Left ventricle myocardium inferior (tissue), 1 donor: ENCODE results near the gene SAFB. TPM values are rescaled to one million over a fixed set of nuclear protein-coding genes. Genes with fewer than 3 reads are reported as not detected.

ENCODE experiments used
- DNase-seq: peaks from one replicate; pipeline ENCODE4 v3.0.0-alpha.2; 2020
- H3K27ac ChIP-seq: fragments of 200-600 bp; replicated peaks from 2 replicates; pipeline ENCODE4 v1.8.0; 2021
- H3K27me3 ChIP-seq: fragments of 200-600 bp; 2 replicates; pipeline ENCODE4 v1.8.0; 2021; ENCODE audit warnings: low read depth
- H3K36me3 ChIP-seq: fragments of 200-600 bp; 2 replicates; pipeline ENCODE4 v1.8.0; 2021
- H3K4me1 ChIP-seq: fragments of 200-600 bp; 2 replicates; pipeline ENCODE4 v1.8.0; 2021
- H3K4me3 ChIP-seq: fragments of 200-600 bp; 2 replicates; pipeline ENCODE4 v1.8.0; 2021; ENCODE audit warnings: mild to moderate bottlenecking, moderate library complexity
- H3K9me3 ChIP-seq: fragments of 200-600 bp; replicated peaks from 2 replicates; pipeline ENCODE4 v1.8.0; 2021
- intact Hi-C: fragments of 100-400 bp; cut with micrococcal nuclease; formaldehyde crosslinking; loops from one replicate; pipeline ENCODE4 v1.11.0; 2022
- total RNA-seq: library from RNA; stranded (reverse); fragmentation: NEBNext Ultra II Directional; extraction: Animal tissue kit (Norgen Biotek cat#: 25700); gene quantifications from one replicate; pipeline ENCODE4 v1.2.1, GENCODE V29; 2021
- TF ChIP-seq, protein P1 (sequence below): fragments of 200-600 bp; IDR thresholded peaks from 2 replicates; pipeline ENCODE4 v1.8.0; 2021; ENCODE audit warnings: antibody characterized with exemption, mild to moderate bottlenecking, borderline replicate concordance
- donor health status: DM: no; HTN: yes; CAD: no; lungs with severe emphysema.

Gene SAFB
- total RNA-seq, 1 donor from 2014 or later, result 54.6 TPM

GRCh38 chr19:5592531-5593342, 30.1 kb upstream of the SAFB start:
- Histone ChIP-seq H3K27me3 (no peaks in the 10 kb centered on the region), H3K36me3 (peaks cover 100% of the 10 kb centered on the region)
- intact Hi-C loops, result no loop called here

GRCh38 chr19:5593343-5594255, 29.3 kb upstream of the SAFB start:
- intact Hi-C loops, result no loop called here

More at GRCh38 chr19:5592531-5593342, 30.1 kb upstream of the SAFB start:
- TF ChIP-seq, protein P1, sequence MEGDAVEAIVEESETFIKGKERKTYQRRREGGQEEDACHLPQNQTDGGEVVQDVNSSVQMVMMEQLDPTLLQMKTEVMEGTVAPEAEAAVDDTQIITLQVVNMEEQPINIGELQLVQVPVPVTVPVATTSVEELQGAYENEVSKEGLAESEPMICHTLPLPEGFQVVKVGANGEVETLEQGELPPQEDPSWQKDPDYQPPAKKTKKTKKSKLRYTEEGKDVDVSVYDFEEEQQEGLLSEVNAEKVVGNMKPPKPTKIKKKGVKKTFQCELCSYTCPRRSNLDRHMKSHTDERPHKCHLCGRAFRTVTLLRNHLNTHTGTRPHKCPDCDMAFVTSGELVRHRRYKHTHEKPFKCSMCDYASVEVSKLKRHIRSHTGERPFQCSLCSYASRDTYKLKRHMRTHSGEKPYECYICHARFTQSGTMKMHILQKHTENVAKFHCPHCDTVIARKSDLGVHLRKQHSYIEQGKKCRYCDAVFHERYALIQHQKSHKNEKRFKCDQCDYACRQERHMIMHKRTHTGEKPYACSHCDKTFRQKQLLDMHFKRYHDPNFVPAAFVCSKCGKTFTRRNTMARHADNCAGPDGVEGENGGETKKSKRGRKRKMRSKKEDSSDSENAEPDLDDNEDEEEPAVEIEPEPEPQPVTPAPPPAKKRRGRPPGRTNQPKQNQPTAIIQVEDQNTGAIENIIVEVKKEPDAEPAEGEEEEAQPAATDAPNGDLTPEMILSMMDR, result no peak
- no peaks in the 10 kb centered on the region for H3K9me3 ChIP-seq
- H3K4me1 ChIP-seq, result no peaks in the 10 kb centered on the region
- no peak for DNase-seq
- H3K4me3 ChIP-seq, result no peak overlapping the region
- H3K27ac ChIP-seq, result no peak overlapping the region

DNA sequence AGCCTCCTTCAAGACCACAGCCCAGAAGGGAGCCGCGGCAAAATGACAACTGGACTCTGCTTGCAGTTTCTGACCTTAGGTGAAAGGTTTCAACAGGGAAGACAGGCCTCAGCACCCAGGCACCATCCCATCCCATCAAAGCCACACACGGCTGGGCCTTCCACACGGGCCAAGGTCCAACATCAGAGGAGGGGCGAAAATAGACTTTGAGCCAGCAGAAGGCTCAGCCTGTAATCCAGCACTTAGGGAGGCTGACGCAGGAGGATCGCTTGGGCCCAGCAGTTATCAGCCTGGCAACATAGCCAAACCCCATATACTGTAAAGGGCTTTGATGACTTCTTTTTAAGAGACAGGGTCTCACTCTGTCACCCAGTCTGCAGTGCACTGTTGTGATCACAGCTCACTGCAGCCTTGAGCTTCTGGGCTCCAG, 28.3 kb upstream of the SAFB start:
- no peak for DNase-seq
- Histone ChIP-seq H3K36me3 (peaks cover 100% of the 10 kb centered on the region), H3K4me1 (no peaks in the 10 kb centered on the region), H3K4me3 (no peak overlapping the region), H3K9me3 (no peaks in the 10 kb centered on the region), H3K27me3 (no peaks in the 10 kb centered on the region), H3K27ac (no peak overlapping the region)
- TF ChIP-seq, protein P1, result no peak
- intact Hi-C loops, result no loop called here

More at GRCh38 chr19:5593343-5594255, 29.3 kb upstream of the SAFB start:
- H3K4me3 ChIP-seq, result no peak overlapping the region
- TF ChIP-seq, protein P1, result no peak
- no peaks in the 10 kb centered on the region for H3K27me3 ChIP-seq
- H3K27ac ChIP-seq, result no peak overlapping the region
- peaks cover 100% of the 10 kb centered on the region for H3K36me3 ChIP-seq
- no peak for DNase-seq
- H3K9me3 ChIP-seq, result no peaks in the 10 kb centered on the region
- no peaks in the 10 kb centered on the region for H3K4me1 ChIP-seq

DNA sequence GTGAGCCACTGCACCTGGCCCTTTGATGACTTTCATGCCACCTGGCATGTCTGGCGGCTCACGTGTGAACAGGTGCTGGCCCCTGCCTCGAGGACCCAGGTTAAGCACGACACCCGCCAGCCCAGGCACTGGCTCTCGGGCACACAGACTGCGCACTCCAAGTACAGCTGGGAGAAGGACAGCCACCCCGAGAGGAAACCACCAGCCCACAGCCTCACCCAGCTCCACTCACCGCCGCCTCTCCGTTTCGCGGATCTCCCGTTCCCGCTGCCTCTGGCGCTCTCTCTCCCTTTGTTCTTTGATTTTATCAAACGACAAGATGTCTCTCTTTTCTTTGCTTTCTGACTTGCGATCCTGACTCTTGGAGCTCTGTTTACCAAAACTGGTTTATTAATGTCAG, 27.8 kb upstream of the SAFB start:
- intact Hi-C loops, result no loop called here
- no peaks in the 10 kb centered on the region for H3K9me3 ChIP-seq
- H3K4me3 ChIP-seq, result no peak overlapping the region
- DNase-seq, result no peak
- peaks cover 4% of the 10 kb centered on the region for H3K4me1 ChIP-seq
- H3K36me3 ChIP-seq, result peaks cover 100% of the 10 kb centered on the region
- TF ChIP-seq, protein P1, result no peak
- no peaks in the 10 kb centered on the region for H3K27me3 ChIP-seq
- no peak overlapping the region for H3K27ac ChIP-seq

DNA sequence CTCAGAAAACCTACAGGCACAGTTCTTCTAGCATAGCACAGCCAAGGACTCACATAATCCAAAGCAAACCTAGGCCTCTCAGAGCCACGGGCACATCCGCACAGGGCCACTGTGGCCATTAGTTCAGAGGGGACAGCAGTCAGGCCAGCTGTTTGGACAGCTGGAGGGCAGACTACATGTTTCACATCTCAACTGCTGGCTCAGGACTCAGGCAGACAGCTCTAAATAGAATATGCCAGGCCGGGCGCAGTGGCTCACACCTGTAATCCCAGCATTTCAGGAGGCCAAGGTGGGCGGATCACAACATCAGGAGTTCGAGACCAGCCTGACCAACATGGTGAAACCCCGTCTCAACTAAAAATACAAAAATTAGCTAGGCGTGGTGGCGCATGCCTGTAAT, 27.1 kb upstream of the SAFB start:
- Histone ChIP-seq H3K9me3 (no peaks in the 10 kb centered on the region), H3K4me3 (no peak overlapping the region), H3K36me3 (peaks cover 100% of the 10 kb centered on the region), H3K27me3 (no peaks in the 10 kb centered on the region), H3K4me1 (peaks cover 8% of the 10 kb centered on the region), H3K27ac (no peak overlapping the region)
- TF ChIP-seq, protein P1, result no peak
- intact Hi-C loops, result no loop called here
- DNase-seq, result no peak
